Measurements from ENCODE around the gene SLC43A1.

DNA sequence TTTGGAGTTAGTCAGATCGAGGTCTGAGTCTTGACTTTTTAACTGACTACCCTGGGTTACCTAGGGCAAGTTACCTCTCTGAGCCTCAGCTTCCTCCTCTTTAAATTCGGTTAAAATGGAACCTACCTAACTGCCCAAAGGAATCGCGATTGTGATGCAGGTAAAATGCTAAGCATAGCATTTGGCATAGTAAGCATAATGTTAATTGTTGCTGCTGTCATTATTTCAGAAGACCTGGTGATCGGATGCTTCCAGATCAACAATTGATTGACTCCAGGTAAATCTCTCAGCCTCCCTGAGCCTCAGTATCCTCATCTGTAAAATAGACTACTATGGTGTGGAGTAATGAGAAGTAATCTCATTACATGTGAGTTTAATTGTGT is 550 bp upstream of the SLC43A1 start:
- TF ChIP-seq, protein P1, sequence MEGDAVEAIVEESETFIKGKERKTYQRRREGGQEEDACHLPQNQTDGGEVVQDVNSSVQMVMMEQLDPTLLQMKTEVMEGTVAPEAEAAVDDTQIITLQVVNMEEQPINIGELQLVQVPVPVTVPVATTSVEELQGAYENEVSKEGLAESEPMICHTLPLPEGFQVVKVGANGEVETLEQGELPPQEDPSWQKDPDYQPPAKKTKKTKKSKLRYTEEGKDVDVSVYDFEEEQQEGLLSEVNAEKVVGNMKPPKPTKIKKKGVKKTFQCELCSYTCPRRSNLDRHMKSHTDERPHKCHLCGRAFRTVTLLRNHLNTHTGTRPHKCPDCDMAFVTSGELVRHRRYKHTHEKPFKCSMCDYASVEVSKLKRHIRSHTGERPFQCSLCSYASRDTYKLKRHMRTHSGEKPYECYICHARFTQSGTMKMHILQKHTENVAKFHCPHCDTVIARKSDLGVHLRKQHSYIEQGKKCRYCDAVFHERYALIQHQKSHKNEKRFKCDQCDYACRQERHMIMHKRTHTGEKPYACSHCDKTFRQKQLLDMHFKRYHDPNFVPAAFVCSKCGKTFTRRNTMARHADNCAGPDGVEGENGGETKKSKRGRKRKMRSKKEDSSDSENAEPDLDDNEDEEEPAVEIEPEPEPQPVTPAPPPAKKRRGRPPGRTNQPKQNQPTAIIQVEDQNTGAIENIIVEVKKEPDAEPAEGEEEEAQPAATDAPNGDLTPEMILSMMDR (IDR thresholded peaks at IDR 0.05; ENCODE audit: low read depth, low read length): no peak
- TF ChIP-seq POLR2A (IDR thresholded peaks at IDR 0.05; ENCODE audit: extremely low read depth, insufficient read length) (no peak), MYC (IDR thresholded peaks at IDR 0.05; ENCODE audit: low read depth, low read length) (no peak; the same call in 1 of the 2 replicates)
- TF ChIP-seq, protein P2, sequence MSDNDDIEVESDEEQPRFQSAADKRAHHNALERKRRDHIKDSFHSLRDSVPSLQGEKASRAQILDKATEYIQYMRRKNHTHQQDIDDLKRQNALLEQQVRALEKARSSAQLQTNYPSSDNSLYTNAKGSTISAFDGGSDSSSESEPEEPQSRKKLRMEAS (IDR thresholded peaks at IDR 0.05; ENCODE audit: low read depth, low read length): no peak

Data from NB4 (cell line).